Medulla oblongata (tissue), 1 donor: ENCODE results near the gene ACTG1.

Experiments used
- DNase-seq: peaks from one replicate; pipeline ENCODE4 v3.0.0-alpha.2; 2015; ENCODE audit errors: extremely low spot score

Gene ACTG1

DNA sequence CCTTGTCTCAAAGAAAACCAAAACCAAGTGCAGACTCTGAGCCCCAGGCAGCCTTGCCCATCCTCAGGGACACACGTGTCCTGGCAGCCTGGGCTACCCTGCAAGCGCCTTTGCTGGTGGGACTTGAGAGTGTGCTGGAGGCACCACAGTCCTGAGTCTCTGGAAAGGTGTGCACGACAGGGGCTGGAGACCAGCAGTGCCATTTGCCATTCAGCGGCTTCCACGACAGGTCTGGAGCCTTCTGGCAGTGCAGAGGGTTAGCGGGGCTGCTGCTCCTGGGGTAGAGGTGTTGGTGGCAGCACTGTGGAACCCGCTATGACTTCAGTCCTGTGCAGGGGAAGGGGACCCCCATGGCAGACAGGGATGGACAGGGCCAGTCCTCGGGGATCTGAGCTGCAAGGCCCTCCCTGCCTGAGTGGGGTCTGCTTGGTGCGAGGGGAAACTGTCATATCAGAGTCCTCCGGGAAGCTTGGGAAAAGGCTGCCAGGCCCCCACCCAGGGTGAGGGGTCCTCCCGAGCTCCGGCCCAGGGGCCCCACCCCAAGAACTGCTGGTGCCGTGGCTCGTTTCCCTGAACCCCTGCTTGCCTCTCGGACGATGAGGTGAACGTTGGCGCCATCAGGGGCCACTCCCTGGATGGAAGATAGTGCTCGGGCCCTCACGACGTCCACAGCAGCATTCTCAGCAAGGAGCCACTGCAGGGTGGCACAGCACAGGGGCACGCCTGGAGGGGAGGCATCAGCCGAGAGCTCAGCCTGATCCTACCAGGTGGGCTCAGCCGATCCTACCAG is 32.8 kb upstream of the ACTG1 start:
- no peak for DNase-seq

DNA sequence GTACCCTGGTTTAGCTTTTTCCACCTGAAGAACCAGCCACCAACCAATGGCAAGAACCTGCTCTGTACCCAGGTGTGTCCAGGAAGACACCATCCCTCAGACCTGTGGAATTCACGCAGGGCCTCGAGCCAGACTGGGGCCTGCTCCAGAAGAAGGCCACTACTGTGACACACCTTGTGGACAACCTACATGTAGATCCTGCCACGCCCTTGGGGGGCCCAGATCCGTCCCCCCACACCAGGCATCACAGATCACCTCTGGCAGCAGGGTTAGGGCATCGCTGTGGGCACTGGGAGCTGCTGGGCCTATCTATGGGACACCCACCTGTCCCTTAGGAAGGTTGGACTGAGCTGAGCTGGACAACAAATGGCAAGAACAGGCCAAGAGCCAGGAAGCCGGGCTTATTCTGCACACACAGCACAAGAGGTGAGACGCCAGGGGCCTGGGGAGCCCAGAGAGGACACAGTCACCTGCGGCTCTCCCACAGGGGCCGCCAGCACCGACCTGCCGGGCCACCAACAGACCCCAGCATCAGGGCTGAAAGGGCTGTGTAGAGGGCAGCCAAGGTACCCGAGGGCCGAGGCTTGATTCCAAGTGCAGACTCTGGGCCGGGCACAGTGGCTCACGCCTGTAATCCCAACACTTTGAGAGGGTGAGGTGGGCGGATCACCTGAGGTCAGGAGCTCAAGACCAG is 31.8 kb upstream of the ACTG1 start:
- no peak for DNase-seq

GRCh38 chr17:81543756-81544155 is 31.2 kb upstream of the ACTG1 start:
- no peak for DNase-seq

GRCh38 chr17:81543339-81543675 is 30.7 kb upstream of the ACTG1 start:
- DNase-seq = no peak

- DNase-seq = no peak
Measured at GRCh38 chr17:81542431-81543338, 30.1 kb upstream of the ACTG1 start.

DNA sequence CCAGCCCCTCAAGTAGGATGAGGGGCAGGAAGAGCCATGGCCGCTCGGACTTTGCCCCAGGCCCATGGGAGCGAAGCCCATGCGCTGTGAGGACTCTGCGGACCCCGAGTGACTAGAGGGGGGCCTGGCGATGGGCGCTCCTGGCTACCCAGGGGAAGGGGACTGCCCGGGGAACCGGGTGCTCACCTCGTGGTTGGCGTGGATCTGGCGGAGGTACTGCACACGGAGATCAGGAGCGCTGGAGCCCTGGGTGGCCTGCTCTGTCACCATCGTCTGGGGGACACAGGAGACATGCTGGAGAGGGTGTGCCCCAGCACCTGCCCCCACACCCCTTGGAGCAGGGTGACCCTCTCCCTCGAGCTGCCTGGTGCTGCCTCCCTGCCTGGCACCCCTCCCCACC is 28.5 kb upstream of the ACTG1 start:
- no peak for DNase-seq

DNA sequence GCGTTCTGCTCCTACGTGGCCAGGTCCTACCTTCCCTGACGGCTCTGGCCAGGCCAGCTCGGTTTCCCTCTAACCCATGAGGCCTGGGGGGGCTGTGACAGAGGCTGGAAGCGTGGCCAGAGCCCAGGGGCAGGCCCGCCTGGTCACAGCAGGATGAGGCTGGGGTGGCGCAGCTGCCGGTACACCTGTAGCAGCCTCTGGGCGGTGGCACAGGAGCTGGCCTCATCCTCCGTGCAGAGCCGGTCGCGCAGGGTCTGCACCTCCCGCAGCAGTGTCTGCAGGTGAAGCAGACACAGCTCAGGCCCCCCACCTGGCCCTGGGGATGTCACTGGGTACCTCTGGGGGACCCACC is 28.1 kb upstream of the ACTG1 start:
- no peak for DNase-seq

DNA sequence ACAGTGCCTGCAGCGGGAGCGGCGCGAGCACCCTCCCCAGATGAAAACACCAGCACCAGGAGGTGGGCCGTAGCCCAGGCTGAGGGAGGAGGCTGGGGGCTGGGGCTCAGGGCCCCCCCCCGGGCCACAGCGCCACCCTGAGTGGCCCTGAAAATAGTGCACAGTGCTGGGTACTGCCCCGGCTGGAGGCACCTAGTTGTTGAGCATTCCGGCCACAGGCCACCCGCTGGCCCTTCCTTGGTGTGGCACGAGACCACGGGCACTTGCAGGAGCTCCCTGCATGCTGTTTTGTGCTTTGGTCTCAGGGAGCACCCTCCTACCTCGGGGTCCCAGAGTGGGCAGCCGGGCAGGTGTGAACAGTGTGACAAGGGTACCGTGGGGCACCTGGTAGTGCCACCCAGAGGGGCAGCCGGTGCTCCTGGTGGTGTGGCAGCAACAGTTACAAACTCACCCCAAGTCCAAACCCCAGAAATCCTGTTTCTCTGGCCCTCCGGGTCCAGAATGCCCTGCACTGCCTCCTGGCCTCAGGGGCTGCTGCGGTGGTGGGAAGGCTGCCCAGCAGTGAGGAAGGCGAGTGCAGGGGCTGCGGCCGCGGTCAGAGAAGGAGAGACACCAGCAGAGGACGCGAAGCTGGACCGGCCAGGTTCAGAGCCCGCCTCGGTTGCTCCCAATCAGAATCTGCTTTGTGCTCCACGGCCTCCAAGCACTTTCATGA is 27.5 kb upstream of the ACTG1 start:
- DNase-seq = no peak

DNA sequence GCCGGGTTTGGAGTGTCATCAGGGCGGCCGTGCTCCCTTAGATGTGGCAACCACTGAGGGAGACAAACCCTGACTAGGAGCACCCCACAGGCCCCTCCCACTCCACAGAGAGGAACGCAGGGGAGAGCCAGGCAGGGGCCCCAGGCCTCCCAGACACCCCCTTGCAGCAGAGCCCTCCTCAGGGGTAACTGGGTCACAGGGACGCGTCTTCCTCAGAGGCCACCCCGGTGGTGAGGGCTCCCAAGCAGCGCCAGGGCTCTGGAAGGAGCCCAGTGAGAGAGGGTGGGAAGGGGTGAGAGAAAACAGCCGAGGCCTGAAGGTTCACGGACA is 26.9 kb upstream of the ACTG1 start:
- no peak for DNase-seq

DNA sequence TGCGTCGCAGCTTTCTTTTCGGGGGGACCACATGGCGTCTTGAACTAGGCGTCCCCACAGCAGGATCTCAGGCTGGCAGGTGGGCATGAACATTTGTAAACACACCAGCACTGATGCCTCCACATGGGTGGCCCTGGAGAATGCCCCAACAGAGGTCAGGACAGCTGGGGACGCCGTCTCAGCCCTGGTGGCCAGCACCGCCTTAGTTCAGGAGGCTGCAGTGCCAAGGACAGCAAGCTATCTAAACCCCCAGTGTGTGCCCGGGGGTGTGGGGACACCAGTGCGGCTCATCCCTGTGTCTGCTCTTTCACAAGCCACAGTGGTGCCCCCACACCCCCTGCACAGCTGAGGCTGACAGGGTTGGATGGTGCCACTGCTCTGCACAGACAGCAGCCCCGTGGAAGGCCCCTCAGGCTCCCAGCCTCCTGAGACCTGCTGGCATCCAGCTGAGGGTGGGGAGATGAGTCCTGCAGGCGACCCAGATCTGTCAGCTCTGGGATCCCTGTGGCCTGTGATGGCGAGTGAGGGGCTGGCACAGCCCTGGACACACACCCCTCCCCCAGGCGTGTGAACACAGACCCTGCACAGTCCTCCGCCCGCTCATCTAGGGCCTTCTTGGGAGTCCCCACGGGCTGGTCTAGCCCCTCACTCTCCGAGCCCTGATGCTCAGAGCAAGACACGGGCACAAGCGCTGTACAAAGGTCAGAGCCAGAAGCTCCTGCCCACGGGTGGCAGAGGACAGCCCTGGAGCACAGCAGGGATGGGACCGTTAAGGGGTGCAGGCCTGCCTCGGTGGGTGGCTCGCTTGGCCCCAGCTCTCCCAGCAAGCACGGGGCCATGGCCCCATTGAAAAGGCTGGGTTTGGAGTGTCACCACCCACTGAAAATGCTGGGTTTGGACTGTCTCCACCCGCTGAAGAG is 26.3 kb upstream of the ACTG1 start:
- no peak for DNase-seq

DNA sequence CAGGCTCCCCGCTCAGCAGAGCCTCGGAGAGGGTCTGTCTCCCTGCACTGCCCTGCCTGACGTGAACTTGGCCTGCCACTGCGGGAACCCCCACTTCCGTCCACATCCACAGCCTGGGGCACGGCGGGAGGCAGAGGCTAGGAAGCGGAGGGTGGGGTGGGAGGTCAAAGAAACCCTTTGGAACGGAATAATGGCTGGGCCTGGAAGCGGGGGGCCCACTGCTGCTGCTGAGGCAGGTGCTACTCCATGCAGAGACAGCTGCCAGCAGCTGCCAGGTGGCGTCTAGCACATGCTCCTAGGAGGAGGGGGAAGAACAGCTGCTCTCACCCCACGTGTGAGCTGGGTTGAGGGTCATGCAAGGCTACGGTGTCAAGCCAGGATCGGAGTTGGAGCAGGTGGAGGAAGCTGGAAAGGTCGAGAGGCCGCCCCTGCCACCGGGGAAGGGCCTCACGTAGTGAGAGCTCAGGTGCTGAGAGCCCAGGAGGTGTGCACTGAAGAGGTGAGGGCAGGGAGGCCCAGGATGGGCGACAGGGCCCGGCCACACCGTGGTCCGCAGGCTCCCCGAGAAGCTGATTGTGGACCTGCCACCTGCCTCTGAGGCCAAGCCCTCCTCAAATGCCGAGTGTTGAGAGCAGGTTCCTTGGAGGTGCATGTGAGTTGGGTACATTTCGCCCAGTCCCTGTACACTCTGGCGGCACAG is 25.4 kb upstream of the ACTG1 start:
- DNase-seq = no peak

DNA sequence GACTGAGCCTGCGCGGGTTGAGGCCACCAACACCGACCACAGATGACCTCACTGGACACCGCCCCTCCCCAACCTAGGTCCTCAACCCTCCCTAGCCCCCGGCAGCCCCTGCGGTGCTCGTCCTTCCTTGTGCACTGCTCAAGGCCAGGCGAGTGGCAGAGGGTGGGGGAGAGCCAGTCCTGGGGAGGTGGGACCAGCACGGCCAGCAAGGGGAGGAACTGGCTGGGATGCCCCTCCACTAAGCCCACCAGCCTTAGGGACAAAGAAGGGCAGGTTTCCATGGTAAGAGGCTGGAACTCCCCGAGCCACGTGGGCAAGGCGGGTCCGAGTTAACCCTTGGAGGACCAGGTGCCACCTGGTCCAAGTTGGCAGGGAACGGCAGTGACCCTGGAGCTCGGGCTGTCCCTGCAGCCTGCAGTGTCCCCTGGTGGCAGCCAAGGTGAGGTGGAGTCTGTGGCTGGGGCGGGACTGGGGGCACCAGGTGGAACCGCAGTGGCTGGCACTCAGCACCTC is 24.8 kb upstream of the ACTG1 start:
- DNase-seq = no peak

DNA sequence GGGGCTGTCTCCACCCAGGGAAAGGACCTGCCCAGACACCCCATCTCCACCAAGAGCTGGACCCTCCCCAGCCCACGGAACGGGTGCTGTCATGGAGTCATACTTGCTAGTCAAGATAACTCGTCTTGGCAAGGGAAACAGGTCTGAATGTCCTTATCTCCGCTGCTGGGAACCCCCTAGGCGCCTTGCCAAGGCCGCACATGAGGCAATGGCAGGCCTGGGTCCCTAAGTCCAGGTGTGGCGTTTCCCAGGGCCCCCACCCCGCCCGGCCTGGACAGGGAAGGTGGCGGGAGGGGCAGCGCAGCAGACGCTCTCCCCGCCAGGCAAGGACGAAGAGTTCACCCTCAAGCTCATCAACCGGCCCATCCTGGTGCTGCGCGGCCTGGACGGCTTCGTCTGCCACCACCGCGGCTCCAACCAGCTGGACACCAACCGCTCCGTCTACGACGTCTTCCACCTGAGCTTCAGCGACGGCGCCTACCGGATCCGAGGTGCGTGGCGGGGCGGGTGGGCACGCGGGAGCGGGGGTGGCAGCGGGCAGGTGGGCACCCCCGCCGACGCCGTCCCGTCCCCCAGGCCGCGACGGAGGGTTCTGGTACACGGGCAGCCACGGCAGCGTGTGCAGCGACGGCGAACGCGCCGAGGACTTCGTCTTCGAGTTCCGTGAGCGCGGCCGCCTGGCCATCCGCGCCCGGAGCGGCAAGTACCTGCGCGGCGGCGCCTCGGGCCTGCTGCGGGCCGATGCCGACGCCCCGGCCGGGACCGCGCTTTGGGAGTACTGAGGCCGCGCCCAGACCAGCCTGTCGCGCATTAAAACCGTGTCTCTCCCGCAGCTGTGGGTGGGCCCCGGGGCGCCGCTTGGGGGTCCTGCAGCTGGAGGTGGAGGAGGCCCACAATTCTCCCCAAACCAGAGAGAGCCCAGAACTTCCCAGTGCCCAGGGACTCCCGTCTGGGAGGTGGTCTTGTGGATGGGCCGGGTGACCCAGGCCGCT is 24.0 kb upstream of the ACTG1 start:
- no peak for DNase-seq

- DNase-seq = no peak
Measured at GRCh38 chr17:81535480-81536298, 23.1 kb upstream of the ACTG1 start.

- DNase-seq = no peak
Measured at GRCh38 chr17:81535007-81535328, 22.4 kb upstream of the ACTG1 start.

DNA sequence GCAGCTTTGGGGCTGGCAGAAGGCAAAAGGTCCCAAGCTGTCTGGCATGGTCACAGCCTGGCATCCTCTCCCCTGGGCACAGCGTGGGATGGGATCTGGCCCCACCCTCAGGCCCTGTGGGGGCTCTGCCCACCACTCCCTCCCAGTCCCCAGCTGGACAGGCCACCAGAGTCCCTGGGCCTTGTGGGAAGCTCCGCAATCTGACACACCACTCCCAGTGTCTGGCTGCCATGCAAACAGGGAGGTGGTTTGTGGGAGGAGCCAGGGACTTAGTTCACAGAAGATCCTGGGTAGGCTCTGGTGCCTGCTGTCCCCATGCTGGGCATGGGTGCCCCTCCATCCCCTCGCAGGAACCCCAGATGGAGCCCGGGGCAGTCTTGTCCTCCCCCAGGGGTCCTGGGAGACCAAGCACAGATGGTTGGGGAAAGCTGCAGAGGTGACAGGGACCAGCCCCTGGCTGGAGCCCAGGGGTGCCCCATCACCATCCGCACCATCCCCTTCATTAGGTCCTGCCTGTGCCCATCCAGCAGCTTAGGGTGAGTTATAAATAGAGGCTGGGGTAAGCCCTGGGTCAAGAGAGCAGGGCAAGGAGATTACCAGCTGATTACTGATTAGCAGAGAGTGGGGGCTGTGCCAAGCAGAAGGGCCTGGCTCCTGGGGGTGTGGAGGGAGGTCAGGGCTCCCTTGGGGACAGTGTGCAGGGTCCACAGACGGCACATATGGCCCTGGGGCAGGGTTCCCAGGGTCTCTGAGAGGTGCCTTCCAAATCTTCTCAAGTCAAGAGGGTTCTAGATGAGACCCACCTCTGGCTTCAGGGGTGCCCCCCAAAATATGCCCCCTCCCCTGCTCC is 21.8 kb upstream of the ACTG1 start:
- no peak for DNase-seq
